Esophagus muscularis mucosa (tissue), 4 donors: ENCODE results near the gene FAM9B. TPM values are rescaled to one million over a fixed set of nuclear protein-coding genes. Genes with fewer than 3 reads are reported as not detected.

Source experiments
- DNase-seq: peaks from one replicate; pipeline ENCODE4 v3.0.0-alpha.2; 2017; ENCODE audit errors: extremely low spot score
- H3K27ac ChIP-seq, 4 donors: fragments of 200-600 bp; sonication (generic); replicated peaks in 1 of 4; 1 replicate in 3 of 4; 2 replicates in 1 of 4; pipeline ENCODE4 v1.5.1; 2016 to 2019; ENCODE audit warnings: mild to moderate bottlenecking in 1 of 4
- H3K27me3 ChIP-seq, 4 donors: fragments of 200-600 bp; sonication (generic); one replicate each; pipeline versions ENCODE4 v1.5.1 to v1.6.0; 2016 to 2019
- H3K36me3 ChIP-seq, 4 donors: fragments of 200-600 bp; sonication (generic); one replicate each; pipeline ENCODE4 v1.5.1; 2016 to 2019
- H3K4me1 ChIP-seq, 4 donors: fragments of 200-600 bp; sonication (generic); one replicate each; pipeline ENCODE4 v1.5.1; 2016 to 2019
- H3K4me3 ChIP-seq, 4 donors: fragments of 200-600 bp; sonication (generic); 1 replicate in 2 of 4; 2 replicates in 2 of 4; pipeline ENCODE4 v1.5.1; 2016 to 2019; ENCODE audit warnings: mild to moderate bottlenecking in 4 of 4, moderate library complexity in 1 of 4
- H3K9me3 ChIP-seq, 4 donors: fragments of 200-600 bp; sonication (generic); 1 replicate in 3 of 4; 2 replicates in 1 of 4; pipeline ENCODE4 v1.5.1; 2016 to 2019
- CTCF ChIP-seq, 3 experiments: fragments of 200-600 bp in 2 of 3; fragments of 450-650 bp in 1 of 3; sonication (generic) in 2 of 3; IDR thresholded peaks; one replicate each; pipeline ENCODE4 v1.5.1; 2017 to 2019; ENCODE audit warnings: antibody characterized with exemption in 3 of 3, mild to moderate bottlenecking in 2 of 3, moderate library complexity in 1 of 3
- EP300 ChIP-seq: sonication (generic); formaldehyde crosslinking; IDR thresholded peaks from one replicate; pipeline ENCODE4 v1.6.1; 2017; ENCODE audit warnings: antibody characterized with exemption
- POLR2A ChIP-seq: fragments of 450-650 bp; IDR thresholded peaks from one replicate; pipeline ENCODE4 v1.6.1; 2017; ENCODE audit warnings: antibody characterized with exemption, moderate library complexity, mild to moderate bottlenecking, low read depth
- POLR2AphosphoS5 ChIP-seq, 2 donors: sonication (generic); formaldehyde crosslinking; IDR thresholded peaks; one replicate each; pipeline ENCODE4 v1.6.1; 2017; ENCODE audit warnings: antibody characterized with exemption in 2 of 2
- WGBS: methylation state at CpG from one replicate; pipeline ENCODE4 v1.1.5; 2018; 5-methylcytosine and 5-hydroxymethylcytosine counted together
- intact Hi-C: fragments of 100-400 bp; cut with DNase I; formaldehyde crosslinking; loops from one replicate; pipeline ENCODE4 v1.15.1; 2023
- total RNA-seq, 4 donors: library from RNA; depleted of rRNA; stranded (reverse); fragments of >200 nt; gene quantifications; one replicate each; pipeline versions ENCODE4 v1.1.0 to v1.2.1, GENCODE V29; 2016

The FAM9B gene
- total RNA-seq, 4 donors from 2014 or later = not detected

- no peak overlapping the region for H3K27ac ChIP-seq
- H3K27me3 ChIP-seq = no peaks in the 10 kb centered on the region
- no peaks in the 10 kb centered on the region for H3K36me3 ChIP-seq
- WGBS = 79% methylated on average over 5 of the region's 5 CpGs
- TF ChIP-seq POLR2A (no peak), POLR2AphosphoS5 (IDR thresholded peaks at IDR 0.05) (no peak), CTCF (IDR thresholded peaks at IDR 0.05) (no peak), EP300 (no peak)
- H3K9me3 ChIP-seq = no peaks in the 10 kb centered on the region
- H3K4me1 ChIP-seq = peaks cover 0 to 4% (median 0%) of the 10 kb centered on the region in 4 donors
- intact Hi-C loops = no loop called here
- no peak for DNase-seq
- no peak overlapping the region for H3K4me3 ChIP-seq
Measured at GRCh38 chrX:9069573-9069972, 35.6 kb upstream of the FAM9B start.

- TF ChIP-seq POLR2A (no peak), CTCF (IDR thresholded peaks at IDR 0.05) (no peak), POLR2AphosphoS5 (IDR thresholded peaks at IDR 0.05) (no peak), EP300 (no peak)
- H3K4me1 ChIP-seq = peaks cover 0 to 4% (median 0%) of the 10 kb centered on the region in 4 donors
- H3K9me3 ChIP-seq = no peaks in the 10 kb centered on the region
- DNase-seq = no peak
- H3K27ac ChIP-seq = no peak overlapping the region
- no peaks in the 10 kb centered on the region for H3K27me3 ChIP-seq
- no peak overlapping the region for H3K4me3 ChIP-seq
- intact Hi-C loops = no loop called here
- H3K36me3 ChIP-seq = no peaks in the 10 kb centered on the region
Measured at GRCh38 chrX:9064694-9065093, 30.8 kb upstream of the FAM9B start.

- H3K4me1 ChIP-seq = no peaks in the 10 kb centered on the region
- H3K36me3 ChIP-seq = no peaks in the 10 kb centered on the region
- H3K4me3 ChIP-seq = no peak overlapping the region
- H3K9me3 ChIP-seq = no peaks in the 10 kb centered on the region
- TF ChIP-seq POLR2A (no peak), POLR2AphosphoS5 (IDR thresholded peaks at IDR 0.05) (no peak), EP300 (no peak), CTCF (IDR thresholded peaks at IDR 0.05) (no peak)
- H3K27ac ChIP-seq = no peak overlapping the region
- WGBS = 43% methylated on average over 3 of the region's 3 CpGs
- no peaks in the 10 kb centered on the region for H3K27me3 ChIP-seq
- no peak for DNase-seq
- intact Hi-C loops = no loop called here
Measured at GRCh38 chrX:9062641-9063040, 28.7 kb upstream of the FAM9B start.

GRCh38 chrX:9055354-9055753 lies 21.4 kb upstream of the FAM9B start:
- WGBS = 96% methylated on average over 2 of the region's 2 CpGs
- no peak for DNase-seq
- Histone ChIP-seq H3K9me3 (no peaks in the 10 kb centered on the region), H3K4me1 (no peaks in the 10 kb centered on the region), H3K27me3 (no peaks in the 10 kb centered on the region), H3K36me3 (no peaks in the 10 kb centered on the region), H3K4me3 (no peak overlapping the region), H3K27ac (no peak overlapping the region)
- intact Hi-C loops = no loop called here
- no peak for TF ChIP-seq POLR2AphosphoS5 (IDR thresholded peaks at IDR 0.05)

GRCh38 chrX:9052081-9052480 lies 18.2 kb upstream of the FAM9B start:
- no peak overlapping the region for H3K4me3 ChIP-seq
- H3K9me3 ChIP-seq = no peaks in the 10 kb centered on the region
- DNase-seq = no peak
- no peaks in the 10 kb centered on the region for H3K4me1 ChIP-seq
- no peak overlapping the region for H3K27ac ChIP-seq
- H3K36me3 ChIP-seq = no peaks in the 10 kb centered on the region
- WGBS = 87% methylated on average over 3 of the region's 3 CpGs
- TF ChIP-seq CTCF (IDR thresholded peaks at IDR 0.05) (no peak), POLR2A (no peak), POLR2AphosphoS5 (IDR thresholded peaks at IDR 0.05) (no peak), EP300 (no peak)
- H3K27me3 ChIP-seq = no peaks in the 10 kb centered on the region
- intact Hi-C loops = no loop called here
